ENCODE measurements around the gene CLEC1B. TPM values are rescaled to one million over a fixed set of nuclear protein-coding genes. Genes with fewer than 3 reads are reported as not detected.

Gene CLEC1B
- total RNA-seq, 4 donors from 2014 or later: not detected

- 80% methylated on average over 19 of the region's 19 CpGs; no CpG with 5 or more reads in 1 of the 2 donors for WGBS, 2 donors (ENCODE audit: low coverage in 1 of 2)
- no peak overlapping the region for H3K27ac ChIP-seq
- no peak for DNase-seq
- intact Hi-C loops (cut with DNase I; ENCODE audit: low total_unique reads): no loop called here
- H3K4me3 ChIP-seq: no peak overlapping the region
- H3K36me3 ChIP-seq: no peaks in the 10 kb centered on the region
- in situ Hi-C loops (cut with MboI; ENCODE audit: low pct_ligation_motif_present in 1 of 4, low pct_unique_long_range_greater_than_20kb in 1 of 4, low sequenced_read_pairs in 3 of 4): no loop called here
- no peaks in the 10 kb centered on the region for H3K9me3 ChIP-seq
- no peaks in the 10 kb centered on the region for H3K27me3 ChIP-seq
- H3K4me1 ChIP-seq: no peaks in the 10 kb centered on the region
- no peak for TF ChIP-seq POLR2AphosphoS5 (IDR thresholded peaks at IDR 0.05)
- TF ChIP-seq EP300 (IDR thresholded peaks at IDR 0.05; ENCODE audit: low read depth): no peak
- TF ChIP-seq POLR2A (IDR thresholded peaks at IDR 0.05): no peak
- TF ChIP-seq CTCF (IDR thresholded peaks at IDR 0.05): no peak
These were observed 55.7 kb downstream of the CLEC1B start for GRCh38 chr12:9943240-9943639.

Other genes starting within 250 kb of the CLEC1B start
- 10 to 100 TPM in 1 of 4 donors, 1 to 10 TPM in 1, not detected in 2; 7.8 to 19.2 TPM for gene CD69, start 238.2 kb downstream of the CLEC1B start, total RNA-seq
- not detected for gene KLRF1, start 171.6 kb downstream of the CLEC1B start, total RNA-seq
- gene CLEC2B, start 129.8 kb downstream of the CLEC1B start, total RNA-seq: 10 to 100 TPM in 1 of 4 donors, 1 to 10 TPM in 1, not detected in 2; 4.8 to 11.7 TPM
- not detected for gene KLRF2, start 117.6 kb downstream of the CLEC1B start, total RNA-seq
- gene CLEC2A, start 66.8 kb downstream of the CLEC1B start, total RNA-seq: not detected
- gene CLEC12A, start 27.7 kb downstream of the CLEC1B start, total RNA-seq: 1 to 10 TPM in 1 of 4 donors, under 1 TPM in 1, not detected in 2; 0.27 to 1.4 TPM
- gene CLEC12B, start 11.5 kb upstream of the CLEC1B start, total RNA-seq: not detected
- gene CLEC9A, start 31.6 kb upstream of the CLEC1B start, total RNA-seq: under 1 TPM in 1 of 4 donors, not detected in 3; 0.48 TPM
- gene CLEC1A, start 99.9 kb upstream of the CLEC1B start, total RNA-seq: 10 to 100 TPM in 1 of 4 donors, 1 to 10 TPM in 1, under 1 TPM in 1, not detected in 1; 0.55 to 14.1 (median 3.8) TPM
- gene CLEC7A, start 131.1 kb upstream of the CLEC1B start, total RNA-seq: 10 to 100 TPM in 1 of 4 donors, 1 to 10 TPM in 3; 2.9 to 83.4 (median 4.6) TPM
- gene OLR1, start 173.0 kb upstream of the CLEC1B start, total RNA-seq: under 1 TPM in 1 of 4 donors, not detected in 3; 0.96 TPM
- not detected for gene TMEM52B, start 179.9 kb upstream of the CLEC1B start, total RNA-seq
- 10 to 100 TPM; 33.6 to 65.3 (median 59.5) TPM for gene GABARAPL1, start 213.8 kb upstream of the CLEC1B start, total RNA-seq

All from transverse colon (tissue), 4 donors.